ENCODE results near the gene CHTOP.
"Not testable (repeated sequence)": the region's sequence is repeated elsewhere in the genome, so short reads cannot be mapped to it uniquely, and the experiment has no call there.

Gene CHTOP

DNA sequence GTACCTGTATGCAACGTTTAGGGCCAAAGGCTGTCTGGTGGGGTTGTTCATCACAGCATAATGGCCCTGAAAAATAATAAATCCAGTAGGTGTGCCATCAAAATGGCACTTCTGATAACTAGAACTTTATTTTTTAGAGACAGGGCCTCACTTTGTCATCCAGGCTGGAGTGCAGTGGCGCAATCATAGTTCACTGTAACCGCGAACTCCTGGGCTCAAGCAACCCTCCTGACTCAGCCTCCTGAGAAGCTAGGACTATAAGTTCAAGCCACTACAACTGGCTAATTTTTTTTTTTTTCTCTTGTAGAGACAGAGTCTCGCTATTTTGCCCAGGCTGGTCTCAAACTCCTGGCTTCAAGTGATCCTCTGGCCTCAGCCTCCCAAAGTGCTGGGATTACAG, 29.3 kb downstream of the CHTOP start:
- H3K4me3 ChIP-seq (ENCODE audit: low read length) = no peak overlapping the region
- H3K36me3 ChIP-seq (ENCODE audit: insufficient read depth, low read length) = peaks cover 77% of the 10 kb centered on the region
- no peaks in the 10 kb centered on the region for H3K27me3 ChIP-seq (ENCODE audit: insufficient read depth, low read length)
- H3K9me3 ChIP-seq (ENCODE audit: low read length) = no peaks in the 10 kb centered on the region
- H3K4me1 ChIP-seq (ENCODE audit: insufficient read depth, low read length) = peaks cover 14% of the 10 kb centered on the region
- H2AFZ ChIP-seq (ENCODE audit: low read depth, low read length) = no peak overlapping the region

GRCh38 chr1:153667439-153667838, 33.6 kb downstream of the CHTOP start:
- Histone ChIP-seq H3K4me3 (ENCODE audit: low read length) (no peak overlapping the region), H3K9me3 (ENCODE audit: low read length) (no peaks in the 10 kb centered on the region), H3K36me3 (ENCODE audit: insufficient read depth, low read length) (peaks cover 75% of the 10 kb centered on the region), H3K4me1 (ENCODE audit: insufficient read depth, low read length) (peaks cover 14% of the 10 kb centered on the region), H2AFZ (ENCODE audit: low read depth, low read length) (no peak overlapping the region), H3K27me3 (ENCODE audit: insufficient read depth, low read length) (no peaks in the 10 kb centered on the region)

GRCh38 chr1:153668672-153669071, 34.8 kb downstream of the CHTOP start:
- not testable (repeated sequence) for H3K9me3 ChIP-seq (ENCODE audit: low read length); H3K4me3 ChIP-seq (ENCODE audit: low read length); H3K27me3 ChIP-seq (ENCODE audit: insufficient read depth, low read length); H2AFZ ChIP-seq (ENCODE audit: low read depth, low read length)
- Histone ChIP-seq H3K36me3 (ENCODE audit: insufficient read depth, low read length) (peaks cover 63% of the 10 kb centered on the region), H3K4me1 (ENCODE audit: insufficient read depth, low read length) (peaks cover 14% of the 10 kb centered on the region)

DNA sequence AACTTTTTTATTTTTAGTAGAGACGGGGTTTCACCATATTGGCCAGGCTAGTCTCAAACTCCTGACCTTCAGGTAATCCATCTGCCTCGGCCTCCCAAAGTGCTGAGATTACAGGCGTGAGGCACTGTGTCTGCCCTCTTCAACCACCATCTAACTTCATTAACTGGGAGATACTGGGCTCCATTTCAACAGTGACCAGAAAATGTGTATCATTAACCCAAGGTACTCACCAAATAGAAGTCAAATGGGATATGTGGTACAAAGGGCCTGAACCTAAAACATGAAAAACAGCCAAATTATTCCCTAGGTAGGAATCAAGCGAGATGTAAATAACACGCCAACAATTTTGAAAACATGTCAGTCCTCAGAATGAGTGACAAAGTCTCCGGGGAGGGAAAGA, 35.7 kb downstream of the CHTOP start:
- Histone ChIP-seq H3K4me1 (ENCODE audit: insufficient read depth, low read length) (peaks cover 14% of the 10 kb centered on the region), H3K36me3 (ENCODE audit: insufficient read depth, low read length) (peaks cover 54% of the 10 kb centered on the region), H3K27me3 (ENCODE audit: insufficient read depth, low read length) (no peaks in the 10 kb centered on the region), H3K9me3 (ENCODE audit: low read length) (no peaks in the 10 kb centered on the region), H2AFZ (ENCODE audit: low read depth, low read length) (no peak overlapping the region), H3K4me3 (ENCODE audit: low read length) (peak overlapping the region; percentile 91)

GRCh38 chr1:153670257-153670858, 36.5 kb downstream of the CHTOP start:
- peak overlapping the region; percentile 91 for H3K4me3 ChIP-seq (ENCODE audit: low read length)
- H3K4me1 ChIP-seq (ENCODE audit: insufficient read depth, low read length) = peaks cover 14% of the 10 kb centered on the region
- no peaks in the 10 kb centered on the region for H3K9me3 ChIP-seq (ENCODE audit: low read length)
- H3K36me3 ChIP-seq (ENCODE audit: insufficient read depth, low read length) = peaks cover 46% of the 10 kb centered on the region
- H3K27me3 ChIP-seq (ENCODE audit: insufficient read depth, low read length) = no peaks in the 10 kb centered on the region
- no peak overlapping the region for H2AFZ ChIP-seq (ENCODE audit: low read depth, low read length)

DNA sequence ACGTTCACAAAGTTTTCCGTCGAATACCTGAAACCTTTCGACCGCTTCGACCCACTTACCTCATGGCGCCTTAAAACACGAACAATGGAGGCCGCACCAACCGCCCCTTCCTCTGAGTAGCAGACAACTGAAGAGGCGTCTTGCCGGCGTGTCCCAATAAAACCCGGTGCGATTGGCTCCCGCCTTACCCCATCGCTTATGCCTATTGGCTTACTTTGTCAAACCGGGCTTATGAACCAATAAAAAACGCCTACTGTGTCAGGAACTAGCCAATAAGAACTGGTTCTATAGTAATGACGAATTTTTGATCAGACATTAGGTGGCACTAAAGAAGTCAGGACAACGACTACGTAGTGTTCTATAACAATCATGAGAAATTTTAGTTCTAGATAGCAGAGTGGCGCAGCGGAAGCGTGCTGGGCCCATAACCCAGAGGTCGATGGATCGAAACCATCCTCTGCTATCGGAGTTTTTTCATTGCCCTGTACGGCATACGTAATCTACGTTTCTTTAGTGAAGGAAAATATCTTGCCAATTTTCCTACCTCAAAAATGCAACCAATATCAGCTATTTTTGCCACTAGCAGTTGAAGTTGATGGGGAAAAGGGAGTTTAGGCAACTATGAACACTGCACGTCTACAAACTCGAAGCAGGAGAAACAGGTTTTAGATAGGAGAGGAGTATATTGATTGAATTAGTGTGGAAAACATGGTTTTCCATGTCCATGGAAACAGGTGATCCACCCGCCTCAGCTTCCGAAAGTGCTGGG, 37.2 kb downstream of the CHTOP start, which contains the start of gene ILF2:
TSS of gene ILF2 (minus strand) at position 135 of the 769 bp plus-strand sequence. CDS start at position 64, 71 bp downstream.
- Histone ChIP-seq H3K4me3 (ENCODE audit: low read length) (peak within 1 kb of the TSS; percentile 91), H2AFZ (ENCODE audit: low read depth, low read length) (peak within 1 kb of the TSS; percentile 91), H3K27me3 (ENCODE audit: insufficient read depth, low read length) (no peaks in the 10 kb centered on the region), H3K36me3 (ENCODE audit: insufficient read depth, low read length) (peaks cover 39% of the 10 kb centered on the region), H3K9me3 (ENCODE audit: low read length) (no peaks in the 10 kb centered on the region), H3K4me1 (ENCODE audit: insufficient read depth, low read length) (peaks cover 14% of the 10 kb centered on the region)

- H2AFZ ChIP-seq (ENCODE audit: low read depth, low read length) = peak overlapping the region; percentile 91
- H3K4me3 ChIP-seq (ENCODE audit: low read length) = peak overlapping the region; percentile 56
- peaks cover 32% of the 10 kb centered on the region for H3K36me3 ChIP-seq (ENCODE audit: insufficient read depth, low read length)
- peaks cover 14% of the 10 kb centered on the region for H3K4me1 ChIP-seq (ENCODE audit: insufficient read depth, low read length)
- not testable (repeated sequence) for H3K9me3 ChIP-seq (ENCODE audit: low read length); H3K27me3 ChIP-seq (ENCODE audit: insufficient read depth, low read length)
Observed at GRCh38 chr1:153671628-153672353, 37.9 kb downstream of the CHTOP start.

DNA sequence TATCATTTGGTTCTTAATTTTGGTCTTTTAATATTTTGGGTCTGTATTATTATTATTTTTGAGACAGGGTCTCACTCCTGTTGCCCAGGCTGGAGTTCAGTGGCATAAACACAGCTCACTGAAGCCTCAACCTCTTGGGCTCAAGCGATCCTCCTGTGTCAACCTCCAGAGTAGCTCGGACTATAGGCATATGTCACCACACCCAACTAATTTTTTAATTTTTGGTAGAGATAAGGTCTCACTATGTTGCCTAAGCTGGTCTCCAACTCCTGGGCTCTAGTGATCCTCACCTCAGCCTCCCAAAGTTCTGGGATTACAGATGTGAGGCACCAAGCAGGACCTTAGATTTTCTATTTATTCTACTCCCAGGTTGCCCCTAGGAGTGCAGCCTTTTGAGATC, 39.6 kb downstream of the CHTOP start:
- Histone ChIP-seq H3K4me3 (ENCODE audit: low read length) (no peak overlapping the region), H3K27me3 (ENCODE audit: insufficient read depth, low read length) (peaks cover 7% of the 10 kb centered on the region), H3K9me3 (ENCODE audit: low read length) (no peaks in the 10 kb centered on the region), H3K36me3 (ENCODE audit: insufficient read depth, low read length) (peaks cover 15% of the 10 kb centered on the region), H2AFZ (ENCODE audit: low read depth, low read length) (no peak overlapping the region), H3K4me1 (ENCODE audit: insufficient read depth, low read length) (peaks cover 22% of the 10 kb centered on the region)

DNA sequence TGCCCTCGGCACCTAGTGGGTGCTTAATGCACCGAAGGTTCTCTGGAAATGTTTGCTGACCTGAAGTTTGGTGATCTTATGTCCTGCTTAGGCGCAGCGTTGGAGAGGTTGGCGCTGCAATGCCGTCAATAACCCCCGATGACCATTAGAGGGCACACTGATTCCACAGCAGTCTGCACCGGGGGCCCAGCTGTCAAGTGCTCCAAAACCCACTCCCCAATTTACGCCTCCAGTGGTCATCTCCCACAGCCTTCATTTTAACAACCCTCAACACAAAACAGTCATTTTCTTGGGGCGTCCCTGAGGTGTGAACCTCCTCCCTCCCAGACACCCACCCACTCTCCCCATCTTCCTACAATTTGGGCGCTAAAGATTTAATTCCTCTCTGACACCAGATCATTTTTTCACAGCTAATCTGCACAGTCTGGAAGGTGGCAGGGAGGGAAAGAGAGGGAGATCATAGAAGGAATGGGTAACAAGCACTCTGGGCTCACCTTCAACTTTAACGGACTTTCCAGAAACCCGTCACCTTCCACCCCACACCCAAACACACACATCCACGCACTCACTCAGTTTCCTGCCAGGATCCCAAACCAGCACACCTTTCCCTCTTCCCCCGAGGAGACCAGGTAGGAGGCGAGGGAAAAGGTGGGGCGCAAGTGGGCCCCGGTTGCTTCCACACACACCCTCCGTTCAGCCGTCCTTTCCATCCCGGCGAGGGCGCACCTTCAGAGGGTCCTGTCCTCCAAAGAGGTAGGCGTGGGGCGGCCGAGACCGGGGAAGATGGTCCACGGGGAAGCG, 44.1 kb downstream of the CHTOP start:
- peaks cover 50% of the 10 kb centered on the region for H3K27me3 ChIP-seq (ENCODE audit: insufficient read depth, low read length)
- H3K9me3 ChIP-seq (ENCODE audit: low read length) = no peaks in the 10 kb centered on the region
- peak overlapping the region; percentile 35 for H3K4me3 ChIP-seq (ENCODE audit: low read length)
- no peaks in the 10 kb centered on the region for H3K36me3 ChIP-seq (ENCODE audit: insufficient read depth, low read length)
- peak overlapping the region; percentile 83 for H2AFZ ChIP-seq (ENCODE audit: low read depth, low read length)
- H3K4me1 ChIP-seq (ENCODE audit: insufficient read depth, low read length) = peaks cover 20% of the 10 kb centered on the region

GRCh38 chr1:153678519-153679336, 44.9 kb downstream of the CHTOP start, which contains the start of gene NPR1:
Gene NPR1 (plus strand): TSS chr1:153678688. CDS start chr1:153679109, 421 bp downstream.
- Histone ChIP-seq H2AFZ (ENCODE audit: low read depth, low read length) (peak within 1 kb of the TSS; percentile 83), H3K4me3 (ENCODE audit: low read length) (peak within 1 kb of the TSS; percentile 35), H3K36me3 (ENCODE audit: insufficient read depth, low read length) (no peaks in the 10 kb centered on the region), H3K9me3 (ENCODE audit: low read length) (no peaks in the 10 kb centered on the region), H3K4me1 (ENCODE audit: insufficient read depth, low read length) (peaks cover 20% of the 10 kb centered on the region), H3K27me3 (ENCODE audit: insufficient read depth, low read length) (peaks cover 58% of the 10 kb centered on the region)

GRCh38 chr1:153679337-153680119, 45.7 kb downstream of the CHTOP start:
- Histone ChIP-seq H3K4me3 (ENCODE audit: low read length) (peak overlapping the region; percentile 35), H3K27me3 (ENCODE audit: insufficient read depth, low read length) (peaks cover 62% of the 10 kb centered on the region), H3K36me3 (ENCODE audit: insufficient read depth, low read length) (no peaks in the 10 kb centered on the region), H3K9me3 (ENCODE audit: low read length) (no peaks in the 10 kb centered on the region), H3K4me1 (ENCODE audit: insufficient read depth, low read length) (peaks cover 20% of the 10 kb centered on the region), H2AFZ (ENCODE audit: low read depth, low read length) (peak overlapping the region; percentile 83)
